NB4 (cell line): Measurements from ENCODE around the gene BICD2.

Experiments used
- DNase-seq: peaks from one replicate; pipeline ENCODE4 v3.0.0; 2010; ENCODE audit warnings: low read depth
- H3K4me3 ChIP-seq: one replicate; pipeline ENCODE4 v1.5.1; 2011; ENCODE audit warnings: mild to moderate bottlenecking, low read depth, low read length, moderate library complexity
- MYC ChIP-seq: IDR thresholded peaks from 2 replicates; pipeline ENCODE4 v1.6.1; 2011; ENCODE audit warnings: low read depth, low read length
- POLR2A ChIP-seq: IDR thresholded peaks from 2 replicates; pipeline ENCODE4 v1.6.1; 2011; ENCODE audit warnings: mild to moderate bottlenecking; ENCODE audit not compliant: insufficient read length; ENCODE audit errors: extremely low read depth
- TF ChIP-seq, protein P1 (sequence below): IDR thresholded peaks from 2 replicates; pipeline ENCODE4 v1.6.1; 2011; ENCODE audit warnings: low read depth, low read length
- TF ChIP-seq, protein P2 (sequence below): IDR thresholded peaks from one replicate; pipeline ENCODE4 v1.5.1; 2012; ENCODE audit warnings: low read depth, low read length

Gene BICD2

DNA sequence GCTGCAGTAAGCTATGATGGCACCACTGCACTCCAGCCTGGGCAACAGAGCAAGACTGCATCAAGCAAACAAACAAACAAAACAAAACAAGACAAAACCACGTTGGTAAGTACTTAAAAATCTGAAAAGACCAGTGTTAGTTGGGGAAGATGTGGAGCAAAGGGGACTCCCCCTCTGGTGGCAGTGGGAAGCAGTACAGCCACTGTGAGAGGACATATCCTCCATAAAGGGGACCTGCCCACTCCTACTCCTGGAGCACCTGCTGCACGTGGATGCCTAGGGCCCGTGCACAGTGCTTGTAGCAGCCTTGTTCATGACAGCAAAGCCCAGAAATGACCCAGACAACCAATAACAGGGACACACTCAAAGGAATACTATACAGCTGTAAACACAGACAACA, 77.7 kb downstream of the BICD2 start:
- TF ChIP-seq, protein P1, sequence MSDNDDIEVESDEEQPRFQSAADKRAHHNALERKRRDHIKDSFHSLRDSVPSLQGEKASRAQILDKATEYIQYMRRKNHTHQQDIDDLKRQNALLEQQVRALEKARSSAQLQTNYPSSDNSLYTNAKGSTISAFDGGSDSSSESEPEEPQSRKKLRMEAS, result no peak
- TF ChIP-seq POLR2A, result no peak
- TF ChIP-seq, protein P2, sequence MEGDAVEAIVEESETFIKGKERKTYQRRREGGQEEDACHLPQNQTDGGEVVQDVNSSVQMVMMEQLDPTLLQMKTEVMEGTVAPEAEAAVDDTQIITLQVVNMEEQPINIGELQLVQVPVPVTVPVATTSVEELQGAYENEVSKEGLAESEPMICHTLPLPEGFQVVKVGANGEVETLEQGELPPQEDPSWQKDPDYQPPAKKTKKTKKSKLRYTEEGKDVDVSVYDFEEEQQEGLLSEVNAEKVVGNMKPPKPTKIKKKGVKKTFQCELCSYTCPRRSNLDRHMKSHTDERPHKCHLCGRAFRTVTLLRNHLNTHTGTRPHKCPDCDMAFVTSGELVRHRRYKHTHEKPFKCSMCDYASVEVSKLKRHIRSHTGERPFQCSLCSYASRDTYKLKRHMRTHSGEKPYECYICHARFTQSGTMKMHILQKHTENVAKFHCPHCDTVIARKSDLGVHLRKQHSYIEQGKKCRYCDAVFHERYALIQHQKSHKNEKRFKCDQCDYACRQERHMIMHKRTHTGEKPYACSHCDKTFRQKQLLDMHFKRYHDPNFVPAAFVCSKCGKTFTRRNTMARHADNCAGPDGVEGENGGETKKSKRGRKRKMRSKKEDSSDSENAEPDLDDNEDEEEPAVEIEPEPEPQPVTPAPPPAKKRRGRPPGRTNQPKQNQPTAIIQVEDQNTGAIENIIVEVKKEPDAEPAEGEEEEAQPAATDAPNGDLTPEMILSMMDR, result peak; percentile 36
- peak; percentile 22 for DNase-seq
- H3K4me3 ChIP-seq, result no peak overlapping the region

DNA sequence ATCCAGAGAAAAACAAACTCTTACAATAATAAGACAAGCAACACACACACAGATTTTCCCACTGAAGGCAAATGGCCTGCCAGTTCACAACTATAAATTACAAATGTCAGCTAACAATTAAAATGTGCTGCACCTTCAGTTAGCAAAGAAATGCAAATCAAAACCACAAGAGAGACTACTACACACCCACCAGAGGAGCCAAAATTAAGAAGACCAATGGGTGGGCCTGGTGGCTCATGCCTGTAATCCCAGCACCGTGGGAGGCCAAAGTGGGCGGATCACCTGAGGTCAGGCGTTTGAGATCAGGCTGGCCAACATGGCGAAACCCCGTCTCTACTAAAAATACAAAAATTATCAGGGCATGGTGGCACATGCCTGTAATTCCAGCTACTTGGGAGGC, 79.6 kb downstream of the BICD2 start:
- no peak for TF ChIP-seq POLR2A
- TF ChIP-seq, protein P2, result no peak
- TF ChIP-seq, protein P1, result no peak
- TF ChIP-seq MYC, result no peak
- DNase-seq, result no peak
- no peak overlapping the region for H3K4me3 ChIP-seq

DNA sequence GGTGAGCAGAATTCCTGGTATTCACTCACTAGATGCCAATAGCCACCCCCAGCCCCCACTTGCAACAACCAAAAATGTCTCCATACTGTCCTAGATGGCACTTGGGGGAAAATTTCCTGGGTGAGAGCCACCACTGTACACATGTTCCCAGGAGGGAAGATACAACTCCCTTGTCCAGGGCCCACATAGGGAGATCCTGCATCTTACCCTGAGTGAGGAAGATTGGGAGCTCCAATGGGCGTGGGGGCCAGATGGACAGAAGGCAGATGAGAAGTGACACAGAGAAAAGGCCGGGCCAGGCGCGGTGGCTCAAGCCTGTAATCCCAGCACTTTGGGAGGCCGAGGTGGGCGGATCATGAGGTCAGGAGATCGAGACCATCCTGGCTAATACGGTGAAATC, 82.4 kb downstream of the BICD2 start:
- no peak overlapping the region for H3K4me3 ChIP-seq
- no peak for TF ChIP-seq MYC
- TF ChIP-seq, protein P2, result no peak
- TF ChIP-seq, protein P1, result no peak
- TF ChIP-seq POLR2A, result no peak
- no peak for DNase-seq

DNA sequence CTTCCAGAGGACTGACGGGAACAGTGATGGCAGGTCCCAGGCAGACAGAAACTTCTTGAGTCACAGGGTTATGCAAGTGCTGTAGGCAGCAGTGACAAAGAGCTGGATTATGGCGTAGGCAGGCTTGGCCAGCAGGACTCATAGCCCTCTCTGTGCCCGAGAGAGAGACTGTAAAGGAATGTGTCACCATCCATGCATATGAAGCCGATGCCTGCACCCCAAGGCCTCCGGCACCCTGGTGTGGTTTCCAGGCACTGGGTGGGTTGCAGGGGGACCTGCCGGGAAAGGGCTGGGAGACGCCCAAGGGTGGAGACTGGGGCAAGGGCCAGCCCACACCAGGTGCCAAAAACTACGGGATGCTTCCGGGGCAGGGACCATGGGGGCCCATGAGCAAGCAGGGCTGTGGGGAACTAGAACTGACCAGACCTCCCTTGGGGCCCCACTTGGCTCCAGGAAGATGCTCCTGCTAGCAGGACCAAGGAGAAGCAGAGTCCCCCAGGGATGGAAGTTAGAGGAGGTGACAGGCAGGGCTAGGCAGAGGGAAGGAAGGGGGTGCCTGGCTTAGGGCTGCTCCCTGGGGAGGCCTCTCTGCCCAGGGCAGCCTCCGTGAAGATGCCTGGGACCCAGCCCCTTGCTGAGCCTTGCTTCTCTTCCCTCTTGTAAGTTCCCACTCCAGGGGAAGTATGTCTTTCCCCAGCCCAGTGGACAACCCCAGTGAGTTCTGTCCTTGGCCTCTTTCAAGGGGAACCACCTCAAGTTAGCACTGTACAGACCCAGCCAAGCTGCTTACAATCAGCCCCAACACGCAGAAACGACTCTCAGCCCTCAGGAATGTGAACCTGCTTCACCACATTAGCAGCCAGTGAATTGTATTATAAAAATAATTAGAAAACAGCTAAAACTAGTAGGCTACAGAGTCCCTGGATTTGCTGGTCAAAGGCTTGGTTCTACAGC, 84.2 kb downstream of the BICD2 start:
- DNase-seq, result peak; percentile 13
- H3K4me3 ChIP-seq, result no peak overlapping the region
- TF ChIP-seq MYC, result no peak
- no peak for TF ChIP-seq POLR2A
- TF ChIP-seq, protein P2, result no peak
- TF ChIP-seq, protein P1, result no peak

DNA sequence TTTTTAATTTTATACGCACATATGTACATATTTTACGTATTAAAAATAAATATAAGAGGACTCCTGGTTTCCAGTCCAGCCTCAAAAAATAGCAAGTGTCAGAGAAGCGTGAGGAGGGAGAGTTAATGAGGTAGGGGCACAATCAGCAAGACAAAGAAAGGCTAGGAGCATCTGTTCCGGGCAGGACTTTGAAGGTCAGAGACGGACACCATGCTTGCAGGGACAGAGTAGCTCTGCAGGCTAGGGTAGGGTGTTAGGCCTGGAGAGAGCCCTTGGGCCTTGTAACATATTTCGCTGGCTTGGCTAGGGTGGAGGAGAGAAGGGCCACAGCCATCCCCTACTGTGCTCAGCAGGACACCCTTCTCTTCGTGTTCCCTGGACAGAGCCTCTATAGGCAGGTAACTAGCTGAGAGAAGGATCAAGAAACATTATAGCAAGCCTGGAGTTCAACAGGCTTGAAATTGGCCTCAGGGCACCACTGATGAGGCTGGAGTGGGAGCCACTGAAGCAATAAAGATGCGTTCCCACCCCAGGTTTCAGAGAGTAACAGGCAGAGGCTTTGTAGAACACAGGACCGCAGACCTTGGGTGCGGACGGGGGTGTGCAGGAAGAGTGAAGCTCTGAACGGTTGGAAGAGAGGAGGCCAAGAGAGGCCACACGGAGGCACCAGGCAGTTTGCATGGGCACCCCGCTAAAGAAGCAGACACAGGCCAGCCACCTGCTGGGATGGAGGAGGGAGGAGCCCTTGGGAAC, 85.0 kb downstream of the BICD2 start:
- TF ChIP-seq POLR2A (no peak), MYC (no peak)
- TF ChIP-seq, protein P1, result no peak
- TF ChIP-seq, protein P2, result no peak
- no peak overlapping the region for H3K4me3 ChIP-seq
- DNase-seq, result no peak
